Adrenal gland (tissue), 12 donors: ENCODE measurements around the gene PACSIN2. TPM values are rescaled to one million over a fixed set of nuclear protein-coding genes. Genes with fewer than 3 reads are reported as not detected.

Source experiments
- DNase-seq, 7 donors: peaks; one replicate each; pipeline ENCODE4 v3.0.0-alpha.2; 2019 to 2020
- H3K27ac ChIP-seq, 5 donors: fragments of 200-600 bp; sonication (generic) in 4 of 5; 1 replicate in 3 of 5; 2 replicates in 2 of 5; pipeline versions ENCODE4 v1.5.1 to v1.8.0; 2016 to 2020; ENCODE audit warnings: mild to moderate bottlenecking in 1 of 5
- H3K27me3 ChIP-seq: fragments of 200-600 bp; 2 replicates; pipeline ENCODE4 v1.8.0; 2021
- H3K36me3 ChIP-seq, 2 donors: fragments of 200-600 bp; replicated peaks in 1 of 2; 1 replicate in 1 of 2; 2 replicates in 1 of 2; pipeline versions ENCODE4 v1.5.1 to v1.8.0; 2018 to 2022
- H3K4me1 ChIP-seq, 2 donors: fragments of 200-600 bp; replicated peaks in 1 of 2; 1 replicate in 1 of 2; 2 replicates in 1 of 2; pipeline versions ENCODE4 v1.5.1 to v1.8.0; 2018 to 2021
- H3K4me3 ChIP-seq, 4 donors: fragments of 200-600 bp; sonication (generic) in 3 of 4; one replicate each; pipeline ENCODE4 v1.5.1; 2016 to 2018
- H3K9me3 ChIP-seq, 3 donors: fragments of 200-600 bp; sonication (generic) in 1 of 3; replicated peaks in 1 of 3; 1 replicate in 2 of 3; 2 replicates in 1 of 3; pipeline versions ENCODE4 v1.5.1 to v1.8.0; 2016 to 2021
- POLR2A ChIP-seq, 2 donors: fragments of 450-650 bp; IDR thresholded peaks; one replicate each; pipeline ENCODE4 v1.6.1; 2017; ENCODE audit warnings: antibody characterized with exemption in 2 of 2, mild to moderate bottlenecking in 2 of 2, moderate library complexity in 1 of 2
- WGBS, 4 donors: extraction: QIAGEN DNeasy Blood & Tissue Kit in 2 of 4; methylation state at CpG; one replicate each; pipeline versions ENCODE4 v1.1.5 to v1.1.7; 2013 to 2017; 5-methylcytosine and 5-hydroxymethylcytosine counted together
- intact Hi-C, 2 donors: fragments of 100-400 bp; cut with DNase I; formaldehyde crosslinking; loops; one replicate each; pipeline versions ENCODE4 v1.14.1 to v1.15.0; 2022 to 2023
- polyA plus RNA-seq, 3 donors: library from polyadenylated mRNA; stranded (reverse); fragments of 200-250 nt in 2 of 3; fragments of 350-450 nt in 1 of 3; fragmentation: Illumina TruSeq in 1 of 3; extraction: RNeasy Lipid Tissue Mini Kit (QIAGEN cat#74804) in 1 of 3; gene quantifications; one replicate each; pipeline ENCODE4 v1.2.3, GENCODE V29; 2013 to 2014
- total RNA-seq, 9 donors: library from RNA; depleted of rRNA in 4 of 9; stranded (reverse); fragments of >200 nt in 4 of 9; fragments of 120-200 nt in 1 of 9; fragmentation: NEBNext Ultra II Directional in 1 of 9; extraction: Animal tissue kit (Norgen Biotek cat#: 25700) in 1 of 9; gene quantifications; one replicate each; pipeline versions ENCODE4 v1.1.0 to v1.2.4, GENCODE V29; 2013 to 2023
- TF ChIP-seq, protein P1 (sequence below), 6 experiments: fragments of 450-650 bp in 4 of 6; fragments of 200-600 bp in 2 of 6; sonication (generic) in 1 of 6; IDR thresholded peaks; 1 replicate in 5 of 6; 2 replicates in 1 of 6; pipeline versions ENCODE4 v1.5.1 to v1.8.0; 2016 to 2021; ENCODE audit warnings: antibody characterized with exemption in 6 of 6, mild to moderate bottlenecking in 2 of 6, moderate library complexity in 1 of 6
- donor health status: healthy with polysubstance abuse.
- donor health status: Bipolar disorder and iron deficiency.
- donor health status: DM: yes; HTN: yes; CAD: no.
- donor health status: DM: no; HTN: no; CAD: no.
- donor health status: DM: no; HTN: no; CAD: no.
- donor health status: DM: yes; HTN: yes; CAD: no.

The PACSIN2 gene
- total and polyA plus RNA-seq, 12 donors, result 29.8 to 186 (median 115) TPM

DNA sequence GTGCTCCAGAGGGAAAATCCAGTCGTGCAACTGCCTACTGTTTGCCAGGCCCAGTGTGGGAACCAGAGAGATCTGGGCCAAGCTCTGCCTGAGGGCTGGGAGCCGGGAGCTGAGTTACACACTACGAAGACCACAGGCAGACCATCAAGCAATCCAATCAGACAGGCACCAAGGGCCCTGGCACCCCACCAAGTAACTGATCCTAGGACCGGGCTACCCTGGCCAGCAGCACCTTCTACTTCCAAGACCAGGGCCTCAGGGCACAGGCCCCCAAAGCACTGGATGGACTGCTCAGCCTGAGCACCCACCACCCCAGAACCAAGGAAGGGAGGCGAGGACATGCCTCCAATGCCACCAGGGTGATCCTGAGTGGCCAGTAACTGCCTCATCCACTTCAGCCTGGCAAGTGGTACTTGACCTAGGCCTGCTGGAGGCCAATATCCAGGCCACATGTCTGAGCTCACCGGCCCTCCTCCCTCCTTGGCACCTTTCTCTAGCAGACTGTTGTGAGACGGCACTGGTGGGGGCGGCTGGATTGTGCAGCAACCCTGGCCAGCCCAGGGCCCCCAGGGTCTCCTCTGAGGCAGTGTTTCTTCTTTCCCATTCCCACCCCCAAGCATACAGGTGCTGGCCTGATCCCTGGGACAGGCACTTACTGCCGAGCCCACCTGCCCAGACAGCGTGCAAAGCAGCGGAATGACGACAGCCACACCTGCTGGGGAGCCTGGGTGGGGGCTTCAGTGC lies 137.2 kb downstream of the PACSIN2 start:
- Histone ChIP-seq H3K9me3 (no peaks in the 10 kb centered on the region), H3K4me1 (peaks cover 9 to 12% of the 10 kb centered on the region in 2 donors), H3K36me3 (peaks cover 0 to 93% of the 10 kb centered on the region in 2 donors), H3K27ac (peak overlapping the region in 2 of 5 donors; percentile 45 to 49), H3K27me3 (no peaks in the 10 kb centered on the region), H3K4me3 (no peak overlapping the region)
- WGBS, 4 donors, result 81 to 84% (median 83%) methylated on average over 2 to 12 of the region's 12 CpGs
- intact Hi-C loops, result no loop called here
- no peak for TF ChIP-seq POLR2A (IDR thresholded peaks at IDR 0.05)
- TF ChIP-seq, protein P1, sequence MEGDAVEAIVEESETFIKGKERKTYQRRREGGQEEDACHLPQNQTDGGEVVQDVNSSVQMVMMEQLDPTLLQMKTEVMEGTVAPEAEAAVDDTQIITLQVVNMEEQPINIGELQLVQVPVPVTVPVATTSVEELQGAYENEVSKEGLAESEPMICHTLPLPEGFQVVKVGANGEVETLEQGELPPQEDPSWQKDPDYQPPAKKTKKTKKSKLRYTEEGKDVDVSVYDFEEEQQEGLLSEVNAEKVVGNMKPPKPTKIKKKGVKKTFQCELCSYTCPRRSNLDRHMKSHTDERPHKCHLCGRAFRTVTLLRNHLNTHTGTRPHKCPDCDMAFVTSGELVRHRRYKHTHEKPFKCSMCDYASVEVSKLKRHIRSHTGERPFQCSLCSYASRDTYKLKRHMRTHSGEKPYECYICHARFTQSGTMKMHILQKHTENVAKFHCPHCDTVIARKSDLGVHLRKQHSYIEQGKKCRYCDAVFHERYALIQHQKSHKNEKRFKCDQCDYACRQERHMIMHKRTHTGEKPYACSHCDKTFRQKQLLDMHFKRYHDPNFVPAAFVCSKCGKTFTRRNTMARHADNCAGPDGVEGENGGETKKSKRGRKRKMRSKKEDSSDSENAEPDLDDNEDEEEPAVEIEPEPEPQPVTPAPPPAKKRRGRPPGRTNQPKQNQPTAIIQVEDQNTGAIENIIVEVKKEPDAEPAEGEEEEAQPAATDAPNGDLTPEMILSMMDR (IDR thresholded peaks at IDR 0.05), result no peak
- no peak for DNase-seq

DNA sequence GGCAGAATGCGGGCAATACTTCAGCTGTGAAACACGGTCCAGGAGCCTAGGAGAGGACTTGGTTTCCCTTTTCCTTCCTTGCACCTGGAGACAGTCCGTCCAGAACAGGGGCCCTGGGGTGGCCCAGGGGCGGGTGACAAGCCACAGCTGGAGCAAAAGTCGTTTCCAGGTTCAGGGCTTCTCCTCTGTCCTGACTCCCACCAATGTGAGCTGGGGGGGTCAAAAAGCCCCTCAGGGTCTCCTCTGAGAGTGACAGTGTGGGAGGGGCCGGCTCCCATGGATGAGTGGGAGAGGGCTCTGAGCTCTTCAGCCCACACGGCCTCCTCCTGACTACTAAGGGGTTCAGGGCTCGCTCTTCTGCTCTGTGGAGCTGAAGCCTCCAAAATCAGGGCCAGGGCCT lies 137.8 kb downstream of the PACSIN2 start:
- H3K27ac ChIP-seq, result peak overlapping the region in 1 of 5 donors; percentile 49
- WGBS, 4 donors, result 81 to 95% (median 84%) methylated on average over 6 to 8 of the region's 8 CpGs
- peaks cover 3 to 6% of the 10 kb centered on the region in 2 donors for H3K4me1 ChIP-seq
- TF ChIP-seq, protein P1 (IDR thresholded peaks at IDR 0.05), result no peak
- no peak for TF ChIP-seq POLR2A (IDR thresholded peaks at IDR 0.05)
- peaks cover 0 to 93% of the 10 kb centered on the region in 2 donors for H3K36me3 ChIP-seq
- H3K4me3 ChIP-seq, result no peak overlapping the region
- intact Hi-C loops, result no loop called here
- no peak for DNase-seq
- no peaks in the 10 kb centered on the region for H3K27me3 ChIP-seq
- H3K9me3 ChIP-seq, result no peaks in the 10 kb centered on the region

DNA sequence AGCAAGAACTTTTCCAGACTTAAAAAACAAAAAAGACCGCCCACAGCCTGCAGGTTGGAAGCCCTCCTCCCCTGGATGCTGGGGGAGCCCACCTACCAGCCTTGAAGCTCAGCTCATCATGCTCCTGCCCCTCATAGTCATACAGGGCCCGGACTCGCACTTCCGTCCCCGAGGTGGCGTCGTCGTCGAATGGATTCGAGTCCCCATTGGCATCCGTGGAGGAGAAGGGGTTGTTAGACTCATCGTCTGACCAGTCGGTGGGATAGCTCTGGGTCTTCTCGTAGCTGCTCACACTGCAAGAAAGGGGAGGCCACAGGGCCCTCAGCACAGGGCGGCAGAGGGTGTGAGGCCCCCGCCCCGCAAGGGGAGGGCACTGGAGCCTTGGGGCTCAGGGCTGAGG lies 138.9 kb downstream of the PACSIN2 start:
- no peak overlapping the region for H3K27ac ChIP-seq
- TF ChIP-seq, protein P1 (IDR thresholded peaks at IDR 0.05), result no peak
- no peaks in the 10 kb centered on the region for H3K4me1 ChIP-seq
- H3K27me3 ChIP-seq, result no peaks in the 10 kb centered on the region
- 92 to 95% (median 93%) methylated on average over 14 to 17 of the region's 17 CpGs for WGBS, 4 donors
- DNase-seq, result no peak
- intact Hi-C loops, result no loop called here
- H3K9me3 ChIP-seq, result no peaks in the 10 kb centered on the region
- H3K4me3 ChIP-seq, result no peak overlapping the region
- peaks cover 0 to 93% of the 10 kb centered on the region in 2 donors for H3K36me3 ChIP-seq

DNA sequence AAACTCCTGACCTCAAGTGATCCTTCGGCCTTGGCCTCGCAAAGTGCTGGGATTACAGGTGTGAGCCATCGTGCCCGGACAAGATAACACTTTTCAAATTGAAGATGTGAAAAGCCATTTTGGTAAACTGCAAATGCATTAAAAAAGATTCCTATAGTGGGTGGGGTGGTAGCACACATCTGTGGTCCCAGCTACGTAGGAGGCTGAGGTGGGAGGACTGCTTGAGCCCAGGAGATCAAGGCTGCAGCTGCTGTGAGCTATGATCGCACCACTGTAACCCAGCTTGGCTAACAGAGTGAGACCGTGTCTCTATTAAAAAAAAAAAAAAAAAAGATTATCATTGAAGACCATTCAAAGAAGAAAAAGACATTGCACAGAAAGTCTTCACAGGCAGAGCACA lies 140.9 kb downstream of the PACSIN2 start:
- H3K36me3 ChIP-seq, result peaks cover 0 to 85% of the 10 kb centered on the region in 2 donors

More for the DNA sequence above, 140.9 kb downstream of the PACSIN2 start:
- H3K4me3 ChIP-seq, result no peak overlapping the region
- intact Hi-C loops, result no loop called here
- no peaks in the 10 kb centered on the region for H3K27me3 ChIP-seq
- 78 to 95% (median 86%) methylated on average over 7 of the region's 7 CpGs for WGBS, 4 donors
- H3K27ac ChIP-seq, result peak overlapping the region in 1 of 5 donors; percentile 61
- H3K9me3 ChIP-seq, result no peaks in the 10 kb centered on the region
- TF ChIP-seq POLR2A (IDR thresholded peaks at IDR 0.05), result no peak
- TF ChIP-seq, protein P1 (IDR thresholded peaks at IDR 0.05), result no peak
- H3K4me1 ChIP-seq, result peaks cover 0 to 3% of the 10 kb centered on the region in 2 donors
- no peak for DNase-seq
